GM19025 (cell line): ENCODE data around the gene CPNE4.
"Not testable (repeated sequence)": the region's sequence is repeated elsewhere in the genome, so short reads cannot be mapped to it uniquely, and the experiment has no call there.

Source experiments
- ATAC-seq: cut with Tn5 transposase; IDR thresholded peaks from one replicate; pipeline ENCODE4 v1.9.1; 2021; ENCODE audit warnings: mild to moderate bottlenecking, low read depth, moderate library complexity; ENCODE audit not compliant: unreplicated experiment

The CPNE4 gene

GRCh38 chr3:131491775-131492174 lies 543.0 kb downstream of the CPNE4 start:
- ATAC-seq = no peak

- ATAC-seq = no peak
Observed at GRCh38 chr3:131491084-131491483, 543.7 kb downstream of the CPNE4 start.

GRCh38 chr3:131486545-131486944 lies 548.3 kb downstream of the CPNE4 start:
- not testable (repeated sequence) for ATAC-seq

GRCh38 chr3:131485119-131485518 lies 549.7 kb downstream of the CPNE4 start:
- no peak for ATAC-seq

- no peak for ATAC-seq
Observed at GRCh38 chr3:131484496-131485111, 550.2 kb downstream of the CPNE4 start.
